Measurements from ENCODE around the gene KIF7.

The KIF7 gene

DNA sequence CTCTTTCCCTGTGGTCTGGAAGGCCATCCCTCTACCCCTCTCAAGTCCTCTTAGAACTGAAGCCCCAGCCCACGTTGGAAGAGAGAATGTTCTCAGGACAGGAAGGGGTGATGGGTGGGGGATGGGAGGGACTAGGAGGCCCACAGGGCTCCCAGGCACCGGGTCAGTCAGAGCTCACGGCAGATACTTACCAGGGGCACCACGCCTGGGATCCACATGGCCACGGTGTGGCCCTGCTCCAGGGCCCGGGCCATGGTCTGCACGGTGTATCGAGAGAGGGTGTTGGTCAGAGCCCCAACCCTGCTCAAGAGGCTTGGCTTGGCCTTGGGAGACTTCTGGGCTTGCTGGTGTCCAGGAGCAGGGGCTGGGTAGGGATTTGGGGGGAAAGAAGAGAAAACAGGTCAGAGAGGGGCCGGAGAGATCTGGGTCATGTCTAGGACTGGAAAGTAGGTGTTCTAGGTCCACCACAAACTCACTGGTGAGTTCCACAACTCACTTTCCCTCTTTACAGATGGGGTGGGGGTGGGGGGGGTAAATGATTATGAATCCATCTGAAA lies 14.1 kb upstream of the KIF7 start:
- DNase-seq (ENCODE audit: low read depth in 4 of 4, low spot score in 1 of 4) = no peak

DNA sequence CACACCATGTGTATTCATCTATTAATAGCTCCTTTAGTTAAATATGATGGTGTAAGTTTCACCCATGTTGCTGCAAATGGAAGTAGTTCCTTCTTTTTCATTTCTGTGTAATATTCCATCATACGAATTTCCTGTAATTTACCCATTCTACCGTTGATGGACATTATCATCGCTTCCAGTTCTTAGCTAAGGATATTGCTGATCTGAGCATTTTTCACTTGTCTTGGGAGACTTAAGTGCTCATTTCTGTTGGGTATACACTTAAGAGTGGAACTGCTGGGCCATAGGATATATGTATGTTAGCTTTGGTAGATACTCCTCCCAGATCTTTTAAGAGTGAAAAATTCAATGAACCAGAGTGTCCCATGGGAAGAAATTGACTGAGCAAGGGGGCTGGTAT lies 12.9 kb upstream of the KIF7 start:
- no peak for DNase-seq (ENCODE audit: low read depth in 4 of 4, low spot score in 1 of 4)

DNA sequence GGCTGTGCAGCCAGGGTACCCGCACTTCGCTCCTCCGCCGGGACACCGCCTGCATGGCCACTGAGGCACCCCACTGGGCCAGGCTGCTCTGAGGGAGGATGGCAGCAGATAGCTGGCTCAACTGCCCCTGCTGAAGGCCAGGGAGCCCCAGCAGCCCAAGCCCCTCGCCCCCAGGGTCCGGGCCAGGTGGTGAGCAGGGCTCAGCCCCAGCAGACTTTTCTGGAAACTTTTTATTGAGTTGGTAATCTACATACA lies 12.4 kb upstream of the KIF7 start:
- DNase-seq (ENCODE audit: low read depth in 4 of 4, low spot score in 1 of 4) = no peak

DNA sequence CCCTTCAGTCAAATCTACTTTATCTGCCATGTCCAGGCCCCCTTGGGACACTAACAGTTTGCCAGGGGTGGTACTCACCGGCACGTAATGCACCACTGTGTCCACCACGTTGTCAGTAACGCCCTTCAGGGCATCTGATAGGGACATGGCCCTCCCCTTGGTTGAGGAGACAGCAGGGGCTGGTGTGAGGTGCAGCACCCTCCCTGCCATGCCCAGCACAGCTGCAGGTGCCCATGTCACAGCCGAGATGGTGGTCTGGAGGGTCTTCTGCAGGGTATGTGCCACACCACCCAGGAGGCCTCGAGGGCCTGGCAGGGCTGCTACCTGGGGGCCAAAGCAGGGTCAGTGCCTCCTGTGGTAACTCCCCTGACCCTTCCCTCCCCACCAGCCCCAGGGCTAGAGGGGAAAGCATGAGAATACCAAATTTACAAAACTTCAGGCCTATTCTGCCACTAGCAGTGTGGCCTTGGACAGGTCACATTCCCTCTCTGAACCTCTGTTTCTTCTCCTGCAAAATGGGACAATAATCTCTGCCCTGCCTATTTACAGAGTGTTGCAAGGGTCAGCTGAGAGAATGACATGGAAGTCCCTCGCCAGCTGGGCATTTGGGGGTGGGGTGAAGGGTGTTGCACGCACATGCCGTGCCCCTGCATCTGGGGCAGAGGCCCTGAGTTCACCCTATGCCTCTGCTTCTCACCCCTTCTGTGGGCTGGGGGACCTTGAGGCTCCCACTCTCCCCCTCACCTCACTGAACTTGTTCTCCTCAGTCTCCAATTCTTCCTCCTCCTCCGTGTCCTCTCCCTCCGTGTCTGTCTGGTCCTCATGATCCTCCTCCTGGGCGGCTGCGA lies 11.8 kb upstream of the KIF7 start:
- DNase-seq (ENCODE audit: low read depth in 4 of 4, low spot score in 1 of 4) = no peak

DNA sequence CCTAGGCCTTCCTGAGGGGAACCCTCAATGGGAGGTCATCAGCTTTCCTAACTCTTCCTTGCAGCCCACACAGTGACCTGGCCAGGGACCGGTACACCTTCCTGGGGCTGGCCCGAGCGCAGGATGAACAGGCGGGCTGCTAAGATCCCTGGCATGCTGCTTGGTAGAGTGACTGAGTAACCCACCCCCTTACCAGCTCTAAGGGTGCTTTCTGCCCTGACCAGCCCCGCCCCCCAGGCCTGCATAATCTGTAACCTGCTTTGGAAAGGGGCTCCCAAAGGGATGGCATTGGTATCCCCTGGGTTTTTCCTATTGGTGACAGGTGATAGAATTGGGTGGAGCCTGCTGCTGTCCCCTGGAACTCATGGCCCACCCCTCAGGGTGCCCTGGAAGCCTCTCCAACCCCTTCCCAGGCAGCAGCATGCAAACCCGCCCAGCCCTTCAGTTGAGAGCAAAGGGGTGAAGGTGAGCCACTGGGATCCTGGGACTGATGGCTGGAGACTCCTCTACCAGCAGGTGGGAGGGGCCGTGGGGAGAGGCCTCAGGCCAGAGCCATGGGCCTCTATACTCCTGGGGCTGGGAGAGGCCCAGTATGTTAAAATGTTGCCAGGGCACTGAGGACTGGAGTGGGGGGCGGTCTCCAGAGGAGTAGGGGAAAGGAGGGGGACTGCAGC lies 11.1 kb upstream of the KIF7 start:
- DNase-seq (ENCODE audit: low read depth in 4 of 4, low spot score in 1 of 4) = no peak

DNA sequence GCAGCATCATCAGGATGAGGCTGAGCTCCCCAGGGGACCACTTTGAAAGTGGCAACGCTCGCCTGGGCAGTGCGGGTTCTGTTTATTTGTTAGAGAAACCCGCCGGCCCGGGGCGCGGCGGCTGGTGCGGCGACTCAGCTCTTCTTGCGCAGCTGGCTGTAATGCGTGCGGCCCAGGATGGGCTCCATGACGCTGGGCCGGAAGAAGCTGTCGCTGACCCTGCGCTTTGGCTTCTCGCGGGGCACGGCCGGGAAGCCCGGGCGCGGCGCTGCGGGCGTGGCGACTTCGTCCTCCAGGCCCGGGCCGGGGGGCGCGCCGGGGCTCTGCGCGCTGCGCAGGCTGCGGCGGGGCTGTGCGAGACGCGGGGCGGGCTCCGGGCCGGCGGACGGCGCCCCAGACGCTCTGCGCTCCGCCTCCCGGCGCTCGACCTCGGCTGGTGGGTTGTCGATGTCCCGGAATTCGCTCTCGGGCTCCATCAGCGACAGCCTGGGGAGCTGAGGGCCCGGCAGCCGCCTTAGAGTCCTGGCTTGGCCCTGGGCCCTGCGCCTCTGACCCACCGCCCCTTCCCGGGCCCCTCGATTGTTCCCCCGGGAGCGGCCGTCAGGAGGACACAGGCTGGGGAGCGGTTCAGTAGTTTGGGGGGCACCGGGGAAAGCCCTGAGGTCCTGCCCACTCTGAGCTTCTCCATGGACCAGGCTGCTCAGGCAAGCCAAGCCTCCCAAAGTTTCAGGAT lies 10.3 kb upstream of the KIF7 start:
- DNase-seq (ENCODE audit: low read depth in 4 of 4, low spot score in 1 of 4) = no peak

DNA sequence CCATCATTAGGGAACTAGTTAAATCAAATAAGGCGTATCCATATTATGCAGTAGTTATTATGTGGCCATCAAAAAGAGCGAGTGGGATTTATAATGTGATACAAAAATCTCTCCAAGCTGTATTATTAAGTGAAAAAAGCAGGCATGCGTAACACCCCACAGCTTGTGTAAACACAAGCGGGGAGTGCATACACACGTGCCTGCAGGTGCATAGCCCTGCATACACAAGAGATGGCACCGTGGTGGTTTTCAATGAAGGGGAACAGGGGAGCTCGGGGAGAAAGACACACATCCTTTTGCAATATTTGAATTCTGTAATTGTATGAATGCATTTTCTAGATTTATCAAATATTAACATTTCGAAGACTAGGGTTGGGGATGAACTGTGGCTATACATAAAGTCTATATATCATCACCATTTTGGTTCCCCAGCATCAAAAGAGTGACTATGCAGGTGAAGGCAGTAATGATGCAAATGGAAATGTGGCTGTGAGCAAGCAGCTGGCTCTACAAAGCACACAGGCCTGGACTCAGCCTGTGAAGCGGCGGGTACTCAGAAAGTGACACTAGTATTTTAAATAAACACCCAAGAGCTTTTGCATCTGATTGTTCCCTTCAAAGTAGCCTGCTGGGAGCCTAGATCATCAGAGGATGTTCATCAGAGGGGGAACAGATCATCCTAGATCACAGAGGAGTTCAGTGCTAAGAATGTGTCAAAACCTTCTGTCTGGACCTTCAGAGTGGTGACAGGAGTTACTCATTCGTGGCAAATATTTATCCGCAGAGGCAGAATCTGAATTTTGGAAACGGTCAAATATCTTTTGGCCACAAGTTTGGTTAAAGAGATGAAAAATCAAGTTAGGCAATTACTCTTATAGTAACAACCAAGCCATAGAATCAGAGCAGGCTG lies 9.4 kb upstream of the KIF7 start:
- no peak for DNase-seq (ENCODE audit: low read depth in 4 of 4, low spot score in 1 of 4)

DNA sequence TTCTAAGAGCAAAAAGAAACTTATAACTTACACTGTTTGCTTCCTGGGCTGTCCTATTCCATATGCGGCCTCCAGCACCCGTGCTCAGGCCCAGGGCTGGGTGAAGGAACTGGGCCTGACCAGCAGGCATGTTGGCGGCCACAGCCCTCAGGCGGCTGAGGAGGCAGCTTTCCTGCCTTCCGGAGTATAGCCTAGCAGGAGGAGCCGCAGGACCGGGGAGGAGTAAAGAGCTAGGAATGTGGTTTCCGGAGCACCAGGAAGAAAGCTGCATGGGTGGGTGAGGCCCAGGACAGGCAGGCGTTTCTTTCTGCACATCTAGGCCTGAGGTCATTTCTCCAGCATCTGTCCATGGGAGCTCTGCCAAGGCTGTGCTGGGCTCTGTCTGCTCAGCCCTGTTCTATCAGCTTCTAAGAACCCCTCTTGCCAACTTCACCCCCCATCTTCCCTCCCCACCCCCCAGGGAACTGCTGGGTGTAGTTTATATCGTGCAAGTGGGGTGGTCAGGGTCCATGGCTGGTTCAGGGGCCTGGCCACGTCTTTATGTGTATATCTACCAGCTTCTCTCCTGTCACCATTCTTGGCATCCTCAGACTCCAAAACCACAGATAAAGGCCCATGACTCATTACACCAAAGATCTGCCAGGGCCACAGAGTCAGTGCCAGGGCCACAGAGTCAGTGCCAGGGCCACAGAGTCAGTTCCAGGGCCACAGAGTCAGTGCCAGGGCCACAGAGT lies 7.8 kb upstream of the KIF7 start:
- DNase-seq (ENCODE audit: low read depth in 4 of 4, low spot score in 1 of 4) = no peak

DNA sequence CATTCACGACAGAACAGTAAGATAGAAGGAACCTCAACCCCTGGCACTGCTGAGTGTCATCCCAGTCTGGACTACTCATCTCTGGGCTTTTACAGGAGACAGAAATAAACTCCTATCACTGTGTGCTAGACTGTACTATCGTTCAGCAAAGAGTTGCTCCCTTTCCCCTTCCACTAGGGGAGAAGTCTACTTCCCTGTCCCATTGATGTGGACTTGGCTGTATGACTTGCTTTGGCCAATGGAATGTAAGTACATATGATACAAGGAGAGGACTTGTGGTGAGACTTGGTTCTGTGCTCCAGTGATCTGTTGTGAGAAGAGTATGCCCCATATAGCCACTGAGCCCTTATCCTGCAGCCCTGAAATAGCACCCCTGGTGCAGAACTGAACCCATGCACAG lies 5.3 kb upstream of the KIF7 start:
- DNase-seq (ENCODE audit: low read depth in 4 of 4, low spot score in 1 of 4) = no peak

DNA sequence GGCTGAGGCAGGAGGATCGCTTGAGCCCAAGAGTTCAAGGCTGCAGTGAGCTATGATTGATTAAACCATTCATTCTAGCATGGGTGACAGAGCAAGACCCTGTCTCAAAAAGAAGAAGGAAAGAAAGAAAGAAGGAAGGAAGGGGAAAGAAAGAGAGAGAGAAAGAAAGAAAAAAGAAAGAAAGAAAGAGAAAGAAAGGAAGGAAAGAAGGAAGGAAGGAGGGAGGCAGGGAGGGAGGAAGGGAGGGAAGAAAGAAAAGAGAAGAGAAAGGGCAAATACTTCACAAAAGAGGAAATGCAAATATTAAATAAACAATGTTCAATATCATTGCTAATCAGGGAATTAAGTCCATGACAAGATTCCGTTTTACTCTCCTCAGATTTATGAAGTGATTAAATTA lies 4.0 kb upstream of the KIF7 start:
- no peak for DNase-seq (ENCODE audit: low read depth in 4 of 4, low spot score in 1 of 4)

DNA sequence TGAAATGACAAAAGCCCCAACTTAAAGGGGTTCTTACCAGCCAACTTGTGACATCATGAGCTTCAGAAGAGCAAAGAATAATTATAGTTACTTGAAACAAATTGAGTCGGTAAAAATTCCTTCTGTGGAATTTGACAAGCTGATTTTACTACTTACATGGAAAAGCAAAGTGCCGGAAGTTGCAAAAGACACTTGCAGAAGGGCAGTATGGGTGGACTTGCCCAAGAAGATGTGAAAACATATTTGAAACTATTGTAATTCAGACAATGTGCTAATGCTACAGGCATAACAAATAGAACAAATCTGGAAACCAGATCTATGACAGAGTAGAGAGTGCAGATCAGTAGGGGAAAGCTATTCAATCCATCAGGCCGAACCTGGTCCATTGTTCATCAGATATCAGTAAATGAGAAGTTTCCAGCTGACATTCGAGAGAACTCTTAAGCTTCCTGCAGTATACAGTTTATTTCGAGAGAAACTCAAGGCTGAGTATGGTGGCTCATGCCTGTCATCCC lies 2.5 kb upstream of the KIF7 start:
- DNase-seq (ENCODE audit: low read depth in 4 of 4, low spot score in 1 of 4) = no peak

DNA sequence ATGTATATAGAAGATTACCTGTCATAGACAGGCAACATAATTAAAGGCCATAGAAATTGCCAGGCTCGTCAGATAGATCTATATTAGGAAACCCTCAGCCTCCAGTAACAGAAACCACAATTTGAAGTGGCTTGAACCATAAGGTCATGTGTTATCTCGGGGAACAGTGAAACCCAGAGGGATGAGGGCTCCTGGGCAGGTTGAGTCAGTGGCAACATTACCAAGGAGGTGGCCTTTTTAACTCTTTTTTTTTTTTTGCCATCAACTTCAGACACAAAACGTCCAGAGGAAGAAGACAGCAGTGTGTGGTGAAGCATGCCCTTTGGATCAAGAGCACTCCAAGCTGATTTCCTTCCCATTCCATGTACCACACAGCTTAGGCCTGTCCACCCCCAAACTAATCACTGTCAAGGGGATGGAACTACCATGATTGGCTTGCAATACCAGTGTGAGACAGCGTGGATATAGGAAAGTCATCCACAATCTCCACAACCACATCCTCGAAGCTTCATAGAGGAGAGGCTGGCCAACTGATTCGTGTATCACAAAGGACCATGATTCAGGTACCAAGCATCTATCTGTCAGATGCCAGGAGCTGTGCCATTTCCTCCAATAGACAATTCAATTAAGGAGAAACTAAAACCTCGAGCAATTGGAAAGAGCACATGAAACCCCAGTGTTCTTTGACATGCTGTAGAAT lies 999 bp upstream of the KIF7 start:
- DNase-seq (ENCODE audit: low read depth in 4 of 4, low spot score in 1 of 4) = no peak

DNA sequence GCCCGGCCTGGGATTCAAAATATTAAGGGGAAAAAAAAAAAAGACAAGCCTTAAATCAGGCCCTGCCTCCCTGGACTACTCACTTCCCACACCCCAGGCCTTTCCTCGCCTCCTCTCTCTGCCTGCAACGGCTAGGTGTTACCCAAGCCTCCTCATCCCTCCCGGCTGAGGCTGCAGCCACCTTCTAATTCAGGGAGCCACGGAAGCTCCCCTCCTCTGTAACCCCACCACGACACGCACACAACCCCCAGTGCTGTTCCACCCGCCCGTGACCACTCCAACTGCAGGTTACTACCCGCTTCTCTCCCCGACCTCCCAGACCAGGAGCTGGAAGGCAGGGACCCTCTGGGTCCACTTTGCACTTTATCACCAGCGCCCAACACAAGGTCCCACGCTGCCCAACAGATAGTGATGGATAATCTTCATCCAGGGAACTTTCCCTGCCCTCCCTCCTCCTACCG lies 936 bp downstream of the KIF7 start:
- DNase-seq (ENCODE audit: low read depth in 4 of 4, low spot score in 1 of 4) = no peak

DNA sequence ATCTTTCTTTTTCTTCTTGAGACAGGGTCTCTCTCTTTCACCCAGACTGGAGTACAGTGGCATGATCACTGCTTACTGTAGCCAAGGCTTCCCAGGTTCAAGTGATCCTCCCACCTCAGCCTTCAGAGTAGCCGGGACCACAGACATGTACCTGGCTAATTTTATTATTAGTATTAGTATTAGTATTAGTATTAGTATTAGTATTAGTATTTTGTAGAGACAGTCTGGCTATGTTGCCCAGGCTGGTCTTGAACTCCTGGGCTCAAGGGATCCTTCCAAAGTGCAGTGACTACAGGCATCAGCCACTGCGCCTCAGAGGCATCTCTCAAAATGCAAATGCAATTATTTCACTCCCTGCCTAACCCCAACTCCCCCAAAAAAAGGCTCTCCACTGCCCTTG lies 1.7 kb downstream of the KIF7 start:
- DNase-seq (ENCODE audit: low read depth in 4 of 4, low spot score in 1 of 4) = no peak

DNA sequence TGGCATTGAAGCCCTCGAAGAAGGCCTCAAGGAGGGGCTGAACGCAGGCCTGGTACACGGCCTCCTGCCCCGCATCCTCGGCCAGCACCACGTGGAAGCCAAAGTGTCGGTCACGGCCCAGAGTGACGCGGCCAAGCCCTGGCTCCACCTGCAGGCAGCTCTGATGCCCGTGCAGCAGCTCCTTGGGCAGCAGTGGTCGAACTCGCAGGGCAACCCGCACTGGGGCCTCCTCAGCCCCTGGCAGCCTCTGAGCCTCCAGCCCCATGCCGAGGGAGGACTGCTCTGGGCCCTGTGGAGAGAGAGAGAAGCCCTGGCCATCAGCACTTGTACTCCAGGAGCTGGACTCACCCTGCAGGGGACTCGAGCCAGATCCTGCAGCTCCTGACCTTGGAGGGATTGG lies 2.6 kb downstream of the KIF7 start:
- no peak for DNase-seq (ENCODE audit: low read depth in 4 of 4, low spot score in 1 of 4)

DNA sequence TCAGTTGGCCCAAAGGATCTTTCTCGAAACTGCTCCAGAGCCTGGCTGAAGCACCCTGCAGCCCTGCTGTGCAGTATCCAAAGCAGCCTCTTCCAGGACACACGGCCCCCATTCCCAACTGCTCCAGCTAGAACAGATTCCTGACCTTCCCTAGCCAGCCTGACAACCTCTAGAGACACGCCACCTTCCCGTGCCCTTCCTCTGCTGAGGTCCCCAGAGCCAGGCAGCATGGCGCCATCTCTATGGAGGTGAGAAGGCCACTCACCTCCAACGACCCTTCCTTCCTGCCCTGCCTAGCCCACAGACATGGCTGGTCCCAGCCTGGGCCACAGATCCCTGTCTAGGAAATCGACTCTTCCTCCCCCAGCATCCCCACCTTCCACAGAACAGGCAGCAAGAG lies 3.1 kb downstream of the KIF7 start:
- DNase-seq (ENCODE audit: low read depth in 4 of 4, low spot score in 1 of 4) = no peak

DNA sequence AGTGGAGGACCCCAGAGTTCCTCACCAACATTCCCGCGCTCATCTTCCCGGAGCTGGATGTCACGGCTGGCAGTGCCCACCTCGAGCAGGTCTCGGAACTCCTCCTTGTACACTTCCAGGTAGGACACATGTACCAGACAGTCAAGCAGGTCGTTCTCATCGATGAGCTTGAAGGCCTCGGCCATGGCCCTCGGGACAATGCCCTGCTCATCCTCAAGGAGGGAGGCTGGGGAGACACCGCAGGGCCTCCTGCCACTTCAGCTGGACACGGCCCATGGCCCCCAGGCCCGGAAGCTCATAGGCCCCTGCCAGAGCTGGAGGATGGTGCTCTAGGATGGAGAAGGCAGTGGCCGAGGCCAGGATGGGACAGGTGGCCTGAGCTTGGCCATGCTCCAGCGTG lies 5.6 kb downstream of the KIF7 start:
- no peak for DNase-seq (ENCODE audit: low read depth in 4 of 4, low spot score in 1 of 4)

DNA sequence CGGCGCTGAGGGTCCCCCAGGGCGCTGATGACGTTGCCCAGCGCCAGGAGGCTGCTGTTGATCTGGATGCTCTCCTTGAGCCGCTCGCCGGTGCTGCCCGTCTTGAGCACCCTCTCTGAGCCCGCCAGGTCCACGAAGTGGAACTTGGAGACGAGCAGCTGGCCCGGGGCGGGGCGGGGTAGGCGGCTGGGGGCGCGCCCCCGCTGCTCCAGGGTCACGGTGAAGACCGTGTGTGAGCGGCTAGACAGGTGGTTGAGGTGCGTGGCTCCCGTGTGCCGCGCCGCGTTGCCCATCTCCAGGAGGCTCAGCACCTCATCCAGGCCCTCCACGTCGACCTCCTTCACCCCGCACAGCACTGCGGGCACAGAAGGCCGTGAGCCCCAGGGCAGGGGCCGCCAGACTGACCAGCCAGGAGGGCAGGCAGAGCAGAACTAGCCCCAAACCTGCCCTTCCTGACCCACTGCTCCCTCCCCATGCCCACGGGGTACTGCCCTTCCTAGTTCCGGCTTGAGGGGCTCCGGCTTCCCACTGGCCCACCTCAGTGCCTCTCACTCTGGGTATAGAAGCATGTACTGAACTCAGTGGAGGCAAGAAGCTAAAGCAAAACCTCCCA lies 6.1 kb downstream of the KIF7 start:
- DNase-seq (ENCODE audit: low read depth in 4 of 4, low spot score in 1 of 4) = no peak

Data from stimulated activated CD4-positive, alpha-beta T cell treated with anti-CD3 and anti-CD28 coated beads, Interleukin-1b, Interleukin-23, amount 100 ng/mL, for 24 hours (primary cell).